Measurements from ENCODE around the gene CRCP. TPM values are rescaled to one million over a fixed set of nuclear protein-coding genes. Genes with fewer than 3 reads are reported as not detected.
A peak's percentile ranks its signal among the peaks of the same experiment; 100 is the strongest.
"Not testable (repeated sequence)": the region's sequence is repeated elsewhere in the genome, so short reads cannot be mapped to it uniquely, and the experiment has no call there.

CRCP gene
- total RNA-seq, 4 donors from 2014 or later, result 45.9 to 61.9 (median 54.2) TPM

- intact Hi-C loops (cut with DNase I), result no loop called here
- Histone ChIP-seq H3K4me1 (peaks cover 36 to 71% (median 65%) of the 10 kb centered on the region in 4 donors), H3K27ac (replicated peaks in 1 of 4) (peak overlapping the region; percentile 58 to 73 (median 68)), H3K4me3 (no peak overlapping the region), H3K36me3 (peaks cover 17 to 63% (median 39%) of the 10 kb centered on the region in 4 donors), H3K27me3 (no peaks in the 10 kb centered on the region), H3K9me3 (no peaks in the 10 kb centered on the region)
- 19% methylated on average over 3 of the region's 3 CpGs for WGBS
- peak in 1 of 2 donors; percentile 47 for TF ChIP-seq POLR2AphosphoS5 (IDR thresholded peaks at IDR 0.05)
- TF ChIP-seq EP300 (IDR thresholded peaks at IDR 0.05), result no peak
- DNase-seq (ENCODE audit: extremely low spot score), result no peak
Measured at GRCh38 chr7:66150471-66150870, 35.8 kb downstream of the CRCP start.

DNA sequence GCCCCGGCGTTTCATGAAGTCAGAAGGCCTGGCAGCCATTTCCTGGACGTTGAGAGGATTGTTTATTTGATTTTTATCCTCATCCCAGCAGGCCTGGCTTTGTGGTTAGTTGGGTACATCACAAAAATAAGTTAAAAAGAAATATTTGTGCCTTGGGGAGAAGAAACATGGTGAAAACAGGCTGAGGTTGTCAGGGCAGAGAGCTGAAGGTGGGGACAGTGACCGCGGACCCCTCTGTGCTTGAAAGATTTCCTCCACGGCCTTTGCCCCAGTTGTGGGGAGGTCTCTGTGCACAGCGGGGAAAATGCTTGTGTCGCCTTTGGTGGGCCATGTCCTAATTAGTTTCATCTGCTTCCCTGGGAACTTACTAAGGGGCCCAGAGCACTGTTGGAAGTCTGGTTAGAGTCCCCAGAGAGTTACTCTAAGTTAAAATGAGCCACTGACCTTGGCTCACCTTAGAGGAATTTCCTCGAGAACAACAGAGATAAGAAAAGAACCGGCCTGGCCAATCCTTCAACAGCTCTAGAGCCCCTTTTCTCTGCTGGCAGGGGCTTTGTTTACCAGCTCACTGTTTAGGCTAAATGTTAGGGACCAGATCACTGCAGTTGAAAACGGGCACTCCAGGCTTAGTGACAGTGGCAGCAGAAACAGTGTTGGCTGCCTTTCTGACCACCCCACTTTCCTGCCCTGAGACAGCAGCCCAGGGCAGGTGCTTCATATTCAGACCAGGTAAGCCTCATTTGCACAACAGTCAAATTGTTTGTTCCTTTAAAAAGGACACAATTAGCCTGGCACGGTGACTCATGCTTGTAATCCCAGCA is 37.9 kb downstream of the CRCP start:
- H3K4me3 ChIP-seq, result peak overlapping the region in 2 of 4 donors; percentile 2 to 5
- DNase-seq (ENCODE audit: extremely low spot score), result no peak
- H3K4me1 ChIP-seq, result peaks cover 36 to 52% (median 46%) of the 10 kb centered on the region in 4 donors
- intact Hi-C loops (cut with DNase I), result no loop called here
- WGBS, result 48% methylated on average over 12 of the region's 12 CpGs
- H3K27me3 ChIP-seq, result no peaks in the 10 kb centered on the region
- TF ChIP-seq POLR2AphosphoS5 (IDR thresholded peaks at IDR 0.05) (no peak), POLR2A (IDR thresholded peaks at IDR 0.05; ENCODE audit: low read depth) (no peak), EP300 (IDR thresholded peaks at IDR 0.05) (no peak)
- TF ChIP-seq, protein P1, sequence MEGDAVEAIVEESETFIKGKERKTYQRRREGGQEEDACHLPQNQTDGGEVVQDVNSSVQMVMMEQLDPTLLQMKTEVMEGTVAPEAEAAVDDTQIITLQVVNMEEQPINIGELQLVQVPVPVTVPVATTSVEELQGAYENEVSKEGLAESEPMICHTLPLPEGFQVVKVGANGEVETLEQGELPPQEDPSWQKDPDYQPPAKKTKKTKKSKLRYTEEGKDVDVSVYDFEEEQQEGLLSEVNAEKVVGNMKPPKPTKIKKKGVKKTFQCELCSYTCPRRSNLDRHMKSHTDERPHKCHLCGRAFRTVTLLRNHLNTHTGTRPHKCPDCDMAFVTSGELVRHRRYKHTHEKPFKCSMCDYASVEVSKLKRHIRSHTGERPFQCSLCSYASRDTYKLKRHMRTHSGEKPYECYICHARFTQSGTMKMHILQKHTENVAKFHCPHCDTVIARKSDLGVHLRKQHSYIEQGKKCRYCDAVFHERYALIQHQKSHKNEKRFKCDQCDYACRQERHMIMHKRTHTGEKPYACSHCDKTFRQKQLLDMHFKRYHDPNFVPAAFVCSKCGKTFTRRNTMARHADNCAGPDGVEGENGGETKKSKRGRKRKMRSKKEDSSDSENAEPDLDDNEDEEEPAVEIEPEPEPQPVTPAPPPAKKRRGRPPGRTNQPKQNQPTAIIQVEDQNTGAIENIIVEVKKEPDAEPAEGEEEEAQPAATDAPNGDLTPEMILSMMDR (IDR thresholded peaks at IDR 0.05), result no peak
- peak overlapping the region; percentile 42 to 69 (median 62) for H3K27ac ChIP-seq (replicated peaks in 1 of 4)
- H3K36me3 ChIP-seq, result peaks cover 32 to 67% (median 41%) of the 10 kb centered on the region in 4 donors
- H3K9me3 ChIP-seq, result no peaks in the 10 kb centered on the region

- H3K27me3 ChIP-seq, result no peaks in the 10 kb centered on the region
- TF ChIP-seq EP300 (IDR thresholded peaks at IDR 0.05), result no peak
- TF ChIP-seq, protein P1 (IDR thresholded peaks at IDR 0.05), result no peak
- TF ChIP-seq POLR2A (IDR thresholded peaks at IDR 0.05; ENCODE audit: low read depth), result no peak
- TF ChIP-seq POLR2AphosphoS5 (IDR thresholded peaks at IDR 0.05), result no peak
- H3K36me3 ChIP-seq, result peaks cover 32 to 68% (median 49%) of the 10 kb centered on the region in 4 donors
- DNase-seq (ENCODE audit: extremely low spot score), result no peak
- peaks cover 36 to 44% (median 41%) of the 10 kb centered on the region in 4 donors for H3K4me1 ChIP-seq
- H3K4me3 ChIP-seq, result no peak overlapping the region
- no peak overlapping the region for H3K27ac ChIP-seq (replicated peaks in 1 of 4)
- 96% methylated on average over 11 of the region's 11 CpGs for WGBS
- intact Hi-C loops (cut with DNase I), result no loop called here
- no peaks in the 10 kb centered on the region for H3K9me3 ChIP-seq
Measured at GRCh38 chr7:66153691-66154090, 39.0 kb downstream of the CRCP start.

DNA sequence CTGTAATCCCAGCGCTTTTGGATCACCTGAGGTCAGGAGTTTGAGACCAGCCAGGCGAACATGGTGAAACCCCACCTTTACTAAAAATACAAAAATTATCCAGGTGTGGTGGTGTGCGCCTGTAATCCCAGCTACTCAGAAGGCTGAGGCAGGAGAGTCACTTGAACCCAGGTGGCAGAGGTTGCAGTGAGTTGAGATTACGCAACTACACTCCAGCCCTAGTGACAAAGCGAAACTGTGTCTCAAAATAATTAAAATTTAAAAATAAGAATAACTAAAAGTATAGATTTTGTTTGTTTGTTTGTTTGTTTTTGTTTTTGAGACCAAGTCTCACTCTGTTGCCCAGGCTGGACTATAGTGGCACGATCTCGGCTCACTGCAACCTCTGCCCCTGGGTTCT is 41.4 kb downstream of the CRCP start:
- H3K36me3 ChIP-seq, result peaks cover 32 to 68% (median 50%) of the 10 kb centered on the region in 4 donors
- not testable (repeated sequence) for DNase-seq (ENCODE audit: extremely low spot score)
- 97% methylated on average over 7 of the region's 7 CpGs for WGBS

DNA sequence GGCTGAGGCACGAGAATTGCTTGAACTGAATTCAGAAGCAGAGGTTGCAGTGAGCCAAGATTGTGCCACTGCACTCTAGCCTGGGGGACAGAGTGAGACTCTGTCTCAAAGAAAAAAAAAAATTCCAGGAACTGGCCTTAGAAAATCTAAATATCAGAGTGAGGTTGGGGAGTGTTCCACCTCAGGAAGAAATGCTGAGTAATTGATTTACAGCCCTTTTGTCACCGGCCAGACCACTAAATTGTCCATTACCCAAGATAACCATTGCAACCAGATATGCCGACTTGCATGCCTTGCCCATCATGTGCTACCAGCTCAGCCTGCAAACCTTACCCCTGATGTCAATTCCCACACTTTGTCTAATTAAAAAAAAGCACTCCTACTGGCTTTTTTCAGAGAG is 42.4 kb downstream of the CRCP start:
- DNase-seq (ENCODE audit: extremely low spot score), result no peak
- Histone ChIP-seq H3K4me3 (no peak overlapping the region), H3K27me3 (no peaks in the 10 kb centered on the region), H3K36me3 (peaks cover 32 to 66% (median 48%) of the 10 kb centered on the region in 4 donors), H3K9me3 (peaks cover 0 to 11% (median 5%) of the 10 kb centered on the region in 4 donors), H3K27ac (replicated peaks in 1 of 4) (no peak overlapping the region), H3K4me1 (peaks cover 11 to 14% (median 13%) of the 10 kb centered on the region in 4 donors)
- TF ChIP-seq POLR2A (IDR thresholded peaks at IDR 0.05; ENCODE audit: low read depth), result no peak
- no peak for TF ChIP-seq EP300 (IDR thresholded peaks at IDR 0.05)
- TF ChIP-seq POLR2AphosphoS5 (IDR thresholded peaks at IDR 0.05), result no peak
- TF ChIP-seq, protein P1 (IDR thresholded peaks at IDR 0.05), result no peak
- intact Hi-C loops (cut with DNase I), result no loop called here
- WGBS, result 76% methylated on average over 3 of the region's 3 CpGs

More for the DNA sequence above, 41.4 kb downstream of the CRCP start:
- Histone ChIP-seq H3K9me3 (peaks cover 0 to 11% (median 5%) of the 10 kb centered on the region in 4 donors), H3K4me1 (peaks cover 21 to 25% (median 23%) of the 10 kb centered on the region in 4 donors)
- H3K27me3 ChIP-seq; H3K4me3 ChIP-seq; intact Hi-C loops (cut with DNase I); H3K27ac ChIP-seq (replicated peaks in 1 of 4): not testable (repeated sequence)
